ENCODE results near the gene NDST3.

Gene NDST3

GRCh38 chr4:118077767-118078105 lies 43.5 kb downstream of the NDST3 start:
- in situ Hi-C loops (cut with HindIII; ENCODE audit: low sequenced_read_pairs): no loop called here

GRCh38 chr4:118081434-118081833 lies 47.1 kb downstream of the NDST3 start:
- in situ Hi-C loops (cut with HindIII; ENCODE audit: low sequenced_read_pairs): no loop called here

GRCh38 chr4:118082182-118082581 lies 47.9 kb downstream of the NDST3 start:
- in situ Hi-C loops (cut with HindIII; ENCODE audit: low sequenced_read_pairs): no loop called here

GRCh38 chr4:118085700-118086099 lies 51.4 kb downstream of the NDST3 start:
- in situ Hi-C loops (cut with HindIII; ENCODE audit: low sequenced_read_pairs): loop anchor here (5.0 kb wide), 1 partner anchor 87 kb away; no protein-coding TSS in a partner anchor

- in situ Hi-C loops (cut with HindIII; ENCODE audit: low sequenced_read_pairs): loop anchor here (5.0 kb wide), 1 partner anchor 86 kb away; no protein-coding TSS in a partner anchor
Observed at GRCh38 chr4:118086344-118086743, 52.1 kb downstream of the NDST3 start.

GRCh38 chr4:118087366-118087765 lies 53.1 kb downstream of the NDST3 start:
- in situ Hi-C loops (cut with HindIII; ENCODE audit: low sequenced_read_pairs): loop anchor here (5.0 kb wide), 1 partner anchor 85 kb away; no protein-coding TSS in a partner anchor

- in situ Hi-C loops (cut with HindIII; ENCODE audit: low sequenced_read_pairs): no loop called here
Observed at GRCh38 chr4:118099106-118099505, 64.8 kb downstream of the NDST3 start.

GRCh38 chr4:118102195-118102594 lies 67.9 kb downstream of the NDST3 start:
- in situ Hi-C loops (cut with HindIII; ENCODE audit: low sequenced_read_pairs): no loop called here

- in situ Hi-C loops (cut with HindIII; ENCODE audit: low sequenced_read_pairs): no loop called here
Observed at GRCh38 chr4:118112117-118113046, 78.1 kb downstream of the NDST3 start.

GRCh38 chr4:118113220-118113619 lies 78.9 kb downstream of the NDST3 start:
- in situ Hi-C loops (cut with HindIII; ENCODE audit: low sequenced_read_pairs): no loop called here

- in situ Hi-C loops (cut with HindIII; ENCODE audit: low sequenced_read_pairs): no loop called here
Observed at GRCh38 chr4:118114720-118115119, 80.4 kb downstream of the NDST3 start.

GRCh38 chr4:118120120-118120760 lies 86.0 kb downstream of the NDST3 start:
- in situ Hi-C loops (cut with HindIII; ENCODE audit: low sequenced_read_pairs): no loop called here

GRCh38 chr4:118124997-118125396 lies 90.7 kb downstream of the NDST3 start:
- in situ Hi-C loops (cut with HindIII; ENCODE audit: low sequenced_read_pairs): no loop called here

GRCh38 chr4:118139241-118139640 lies 105.0 kb downstream of the NDST3 start:
- in situ Hi-C loops (cut with HindIII; ENCODE audit: low sequenced_read_pairs): no loop called here

- in situ Hi-C loops (cut with HindIII; ENCODE audit: low sequenced_read_pairs): no loop called here
Observed at GRCh38 chr4:118141240-118141639, 107.0 kb downstream of the NDST3 start.

- in situ Hi-C loops (cut with HindIII; ENCODE audit: low sequenced_read_pairs): no loop called here
Observed at GRCh38 chr4:118154649-118155048, 120.4 kb downstream of the NDST3 start.

GRCh38 chr4:118155516-118155915 lies 121.2 kb downstream of the NDST3 start:
- in situ Hi-C loops (cut with HindIII; ENCODE audit: low sequenced_read_pairs): no loop called here

- in situ Hi-C loops (cut with HindIII; ENCODE audit: low sequenced_read_pairs): no loop called here
Observed at GRCh38 chr4:118158763-118159375, 124.6 kb downstream of the NDST3 start.

GRCh38 chr4:118167306-118167705 lies 133.0 kb downstream of the NDST3 start:
- in situ Hi-C loops (cut with HindIII; ENCODE audit: low sequenced_read_pairs): no loop called here

- in situ Hi-C loops (cut with HindIII; ENCODE audit: low sequenced_read_pairs): loop anchor here (5.0 kb wide), 1 partner anchor 84 kb away; no protein-coding TSS in a partner anchor
Observed at GRCh38 chr4:118171381-118171780, 137.1 kb downstream of the NDST3 start.

GRCh38 chr4:118173126-118173525 lies 138.8 kb downstream of the NDST3 start:
- in situ Hi-C loops (cut with HindIII; ENCODE audit: low sequenced_read_pairs): loop anchor here (5.0 kb wide), 1 partner anchor 86 kb away; no protein-coding TSS in a partner anchor
